NK-92 (cell line): ENCODE measurements around the gene PRKAR1A.
"Not testable (repeated sequence)": the region's sequence is repeated elsewhere in the genome, so short reads cannot be mapped to it uniquely, and the experiment has no call there.

ENCODE experiments used
- DNase-seq: peaks from one replicate; lab custom pipeline; 2025; ENCODE audit not compliant: unreplicated experiment; lab: John Stamatoyannopoulos, UW

PRKAR1A gene

GRCh38 chr17:68577497-68577821 is 65.2 kb downstream of the PRKAR1A start:
- DNase-seq = no peak

GRCh38 chr17:68578236-68578635 is 66.0 kb downstream of the PRKAR1A start:
- no peak for DNase-seq

GRCh38 chr17:68579194-68579927 is 67.1 kb downstream of the PRKAR1A start:
- no peak for DNase-seq

- no peak for DNase-seq
These were observed 68.1 kb downstream of the PRKAR1A start for GRCh38 chr17:68580236-68580770.

- DNase-seq = no peak
These were observed 69.8 kb downstream of the PRKAR1A start for GRCh38 chr17:68581863-68582645.

GRCh38 chr17:68582867-68583266 is 70.6 kb downstream of the PRKAR1A start:
- not testable (repeated sequence) for DNase-seq

- DNase-seq = no peak
These were observed 72.5 kb downstream of the PRKAR1A start for GRCh38 chr17:68584581-68585303.

GRCh38 chr17:68585643-68586042 is 73.4 kb downstream of the PRKAR1A start:
- DNase-seq = no peak

GRCh38 chr17:68587026-68587425 is 74.8 kb downstream of the PRKAR1A start:
- no peak for DNase-seq

- DNase-seq = no peak
These were observed 75.6 kb downstream of the PRKAR1A start for GRCh38 chr17:68587847-68588246.

GRCh38 chr17:68588362-68588761 is 76.1 kb downstream of the PRKAR1A start:
- DNase-seq = no peak

GRCh38 chr17:68589086-68589485 is 76.9 kb downstream of the PRKAR1A start:
- no peak for DNase-seq

- no peak for DNase-seq
These were observed 79.4 kb downstream of the PRKAR1A start for GRCh38 chr17:68591583-68591982.

GRCh38 chr17:68592009-68592408 is 79.8 kb downstream of the PRKAR1A start:
- no peak for DNase-seq

- DNase-seq = no peak
These were observed 80.7 kb downstream of the PRKAR1A start for GRCh38 chr17:68592682-68593641.

GRCh38 chr17:68594552-68594951 is 82.3 kb downstream of the PRKAR1A start:
- DNase-seq = no peak

- DNase-seq = no peak
These were observed 83.3 kb downstream of the PRKAR1A start for GRCh38 chr17:68595496-68595895.

- no peak for DNase-seq
These were observed 83.8 kb downstream of the PRKAR1A start for GRCh38 chr17:68595986-68596385.

- no peak for DNase-seq
These were observed 84.2 kb downstream of the PRKAR1A start for GRCh38 chr17:68596411-68596945.

GRCh38 chr17:68598074-68598473 is 85.8 kb downstream of the PRKAR1A start:
- no peak for DNase-seq
